Trophoblast cell (in vitro differentiated cells and primary cell): ENCODE data around the gene INVS.
"Not testable (repeated sequence)": the region's sequence is repeated elsewhere in the genome, so short reads cannot be mapped to it uniquely, and the experiment has no call there.

Experiments
- DNase-seq, 2 donors: peaks; one replicate each; pipeline ENCODE4 v3.0.0-alpha.2; 2016
- H2AFZ ChIP-seq: 2 replicates; pipeline ENCODE4 v1.6.1; 2013; ENCODE audit warnings: low read length, moderate library complexity, mild to moderate bottlenecking; ENCODE audit not compliant: insufficient read depth, poor library complexity
- H2AK5ac ChIP-seq: 2 replicates; pipeline ENCODE4 v1.6.1; 2013; ENCODE audit warnings: mild to moderate bottlenecking, low read length
- H2BK120ac ChIP-seq: 2 replicates; pipeline ENCODE4 v1.6.1; 2013; ENCODE audit warnings: low read length, mild to moderate bottlenecking, moderate library complexity; ENCODE audit not compliant: insufficient read depth, poor library complexity
- H2BK12ac ChIP-seq: 2 replicates; pipeline ENCODE4 v1.6.1; 2013; ENCODE audit warnings: mild to moderate bottlenecking, low read length, moderate library complexity
- H2BK5ac ChIP-seq: 2 replicates; pipeline ENCODE4 v1.6.1; 2013; ENCODE audit warnings: low read length, low read depth, moderate library complexity, mild to moderate bottlenecking; ENCODE audit not compliant: poor library complexity
- H3K14ac ChIP-seq: 2 replicates; pipeline ENCODE4 v1.6.1; 2013; ENCODE audit warnings: mild to moderate bottlenecking, low read length
- H3K18ac ChIP-seq: 2 replicates; pipeline ENCODE4 v1.6.1; 2013; ENCODE audit warnings: mild to moderate bottlenecking, low read length
- H3K23ac ChIP-seq: 2 replicates; pipeline ENCODE4 v1.6.1; 2013; ENCODE audit warnings: low read length
- H3K27ac ChIP-seq: 2 replicates; pipeline ENCODE4 v1.5.1; 2013; ENCODE audit warnings: low read depth, mild to moderate bottlenecking, inconsistent platforms, low read length, moderate library complexity
- H3K27me3 ChIP-seq: 2 replicates; pipeline ENCODE4 v1.6.1; 2013; ENCODE audit warnings: inconsistent platforms, mild to moderate bottlenecking, low read length, moderate library complexity; ENCODE audit not compliant: insufficient read depth
- H3K36me3 ChIP-seq, 2 experiments: 1 replicate in 1 of 2; 2 replicates in 1 of 2; pipeline ENCODE4 v1.6.1; 2013; ENCODE audit warnings: low read length in 2 of 2, mild to moderate bottlenecking in 2 of 2, moderate library complexity in 1 of 2; ENCODE audit not compliant: insufficient read depth in 2 of 2, control insufficient read depth in 1 of 2
- H3K4ac ChIP-seq: 2 replicates; pipeline ENCODE4 v1.6.1; 2013; ENCODE audit warnings: low read depth, mild to moderate bottlenecking, low read length, moderate library complexity
- H3K4me1 ChIP-seq, 2 experiments: 1 replicate in 1 of 2; 2 replicates in 1 of 2; pipeline ENCODE4 v1.6.1; 2013; ENCODE audit warnings: low read length in 2 of 2, mild to moderate bottlenecking in 2 of 2, moderate library complexity in 1 of 2; ENCODE audit not compliant: insufficient read depth in 2 of 2, control insufficient read depth in 1 of 2
- H3K4me2 ChIP-seq: 2 replicates; pipeline ENCODE4 v1.6.1; 2013; ENCODE audit warnings: inconsistent platforms, mild to moderate bottlenecking, low read length, moderate library complexity
- H3K4me3 ChIP-seq: 2 replicates; pipeline ENCODE4 v1.5.1; 2013; ENCODE audit warnings: mild to moderate bottlenecking, low read depth, low read length, inconsistent platforms
- H3K79me1 ChIP-seq: one replicate; pipeline ENCODE4 v1.6.1; 2013; ENCODE audit warnings: low read length
- H3K79me2 ChIP-seq: 2 replicates; pipeline ENCODE4 v1.6.1; 2013; ENCODE audit warnings: low read length, mild to moderate bottlenecking; ENCODE audit not compliant: control insufficient read depth, insufficient read depth, poor library complexity
- H3K9ac ChIP-seq: 2 replicates; pipeline ENCODE4 v1.6.1; 2013; ENCODE audit warnings: mild to moderate bottlenecking, low read length
- H3K9me3 ChIP-seq: 2 replicates; pipeline ENCODE4 v1.6.1; 2013; ENCODE audit warnings: low read depth, mild to moderate bottlenecking, control low read depth, inconsistent platforms, low read length; ENCODE audit not compliant: insufficient read depth
- H4K12ac ChIP-seq: 2 replicates; pipeline ENCODE4 v1.6.1; 2013; ENCODE audit warnings: low read depth, mild to moderate bottlenecking, low read length, moderate library complexity
- H4K8ac ChIP-seq: 2 replicates; pipeline ENCODE4 v1.6.1; 2013; ENCODE audit warnings: low read depth, mild to moderate bottlenecking, low read length, moderate library complexity
- H4K91ac ChIP-seq: one replicate; pipeline ENCODE4 v1.6.1; 2013; ENCODE audit warnings: low read depth, mild to moderate bottlenecking, low read length, moderate library complexity
- WGBS: extraction: QIAGEN DNeasy Blood & Tissue Kit; methylation state at CpG from one replicate; pipeline ENCODE4 v1.1.7; 2013; ENCODE audit warnings: missing lambda C conversion rate; ENCODE audit not compliant: insufficient read length, insufficient coverage; ENCODE audit errors: extremely low coverage; 5-methylcytosine and 5-hydroxymethylcytosine counted together

The INVS gene

DNA sequence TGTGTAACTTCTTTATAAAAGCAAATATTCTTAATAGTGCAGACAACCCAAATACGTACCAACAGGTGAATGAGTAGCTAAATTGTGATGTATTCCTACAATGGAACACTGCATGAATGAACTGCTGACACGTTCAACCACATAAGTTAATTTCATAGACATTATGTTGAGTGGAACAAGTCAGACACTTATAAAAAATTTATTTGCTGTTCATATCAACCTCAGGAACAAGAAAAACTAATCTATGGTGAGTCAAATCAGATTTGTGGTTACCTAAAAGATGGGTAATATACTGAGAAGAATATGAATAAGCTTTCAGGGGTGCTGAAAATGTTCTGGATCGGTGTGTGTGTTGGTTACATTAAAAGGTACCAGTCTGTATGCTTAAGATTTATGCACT lies 35.7 kb downstream of the INVS start:
- H3K4ac ChIP-seq, result no peak overlapping the region
- H2BK5ac ChIP-seq, result no peak overlapping the region
- H3K27me3 ChIP-seq, result no peaks in the 10 kb centered on the region
- H3K4me1 ChIP-seq, result no peaks in the 10 kb centered on the region
- no peak overlapping the region for H3K4me3 ChIP-seq
- no peak overlapping the region for H2AK5ac ChIP-seq
- no peak overlapping the region for H3K18ac ChIP-seq
- H3K14ac ChIP-seq, result no peak overlapping the region
- no peak overlapping the region for H2BK120ac ChIP-seq
- H3K79me2 ChIP-seq, result no peaks in the 10 kb centered on the region
- H3K9me3 ChIP-seq, result no peaks in the 10 kb centered on the region
- no peak overlapping the region for H4K12ac ChIP-seq
- DNase-seq, result no peak
- WGBS, result no CpG with 5 or more reads among the region's 3 CpGs
- no peak overlapping the region for H4K8ac ChIP-seq
- H3K27ac ChIP-seq, result no peak overlapping the region
- no peak overlapping the region for H2AFZ ChIP-seq
- no peak overlapping the region for H3K9ac ChIP-seq
- no peaks in the 10 kb centered on the region for H3K79me1 ChIP-seq
- no peak overlapping the region for H3K23ac ChIP-seq
- H3K4me2 ChIP-seq, result no peak overlapping the region
- H4K91ac ChIP-seq, result no peak overlapping the region
- peaks cover 0 to 2% of the 10 kb centered on the region in 2 experiments for H3K36me3 ChIP-seq
- no peak overlapping the region for H2BK12ac ChIP-seq

DNA sequence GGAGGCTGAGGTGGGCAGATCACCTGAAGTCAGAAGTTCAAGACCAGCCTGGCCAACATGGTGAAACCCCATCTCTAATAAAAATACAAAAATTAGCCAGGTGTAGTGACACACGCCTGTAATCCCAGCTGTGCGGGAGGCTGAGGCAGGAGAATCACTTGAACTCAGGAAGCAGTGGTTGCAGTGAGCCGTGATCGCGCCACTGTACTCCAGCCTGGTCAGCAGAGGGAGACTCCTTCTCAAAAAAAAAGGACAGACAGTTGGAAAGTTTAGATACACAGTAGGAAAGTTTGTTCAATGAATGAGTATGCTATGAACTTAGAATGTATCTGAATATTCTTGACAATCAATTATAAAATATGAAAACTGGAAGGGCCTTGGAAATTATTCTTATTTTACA lies 37.8 kb downstream of the INVS start:
- not testable (repeated sequence) for H3K4ac ChIP-seq, H3K4me1 ChIP-seq, H4K12ac ChIP-seq, H2AFZ ChIP-seq, H3K27me3 ChIP-seq, H2BK5ac ChIP-seq, H3K18ac ChIP-seq, H3K4me3 ChIP-seq, H3K23ac ChIP-seq, H4K91ac ChIP-seq, H3K27ac ChIP-seq, H3K79me1 ChIP-seq, H2BK12ac ChIP-seq, H3K9ac ChIP-seq, H3K79me2 ChIP-seq, H4K8ac ChIP-seq, H2BK120ac ChIP-seq, H3K9me3 ChIP-seq, H3K36me3 ChIP-seq, H3K4me2 ChIP-seq, H3K14ac ChIP-seq, H2AK5ac ChIP-seq
- peak in 1 of 2 donors; percentile 25 for DNase-seq
- WGBS, result no CpG with 5 or more reads among the region's 5 CpGs

- H3K14ac ChIP-seq, H3K23ac ChIP-seq, H2AFZ ChIP-seq, H4K8ac ChIP-seq, H3K18ac ChIP-seq, H3K4ac ChIP-seq, H2BK5ac ChIP-seq, H3K4me1 ChIP-seq, H3K27me3 ChIP-seq, H3K79me1 ChIP-seq, H3K9me3 ChIP-seq, H2BK12ac ChIP-seq, H3K27ac ChIP-seq, H2AK5ac ChIP-seq, H3K4me3 ChIP-seq, H3K36me3 ChIP-seq, H2BK120ac ChIP-seq, H3K79me2 ChIP-seq, DNase-seq, H4K12ac ChIP-seq, H4K91ac ChIP-seq, H3K9ac ChIP-seq, H3K4me2 ChIP-seq: not testable (repeated sequence)
- WGBS, result 100% methylated on average over 2 of the region's 6 CpGs
Observed at GRCh38 chr9:100140303-100140702, 41.3 kb downstream of the INVS start.

DNA sequence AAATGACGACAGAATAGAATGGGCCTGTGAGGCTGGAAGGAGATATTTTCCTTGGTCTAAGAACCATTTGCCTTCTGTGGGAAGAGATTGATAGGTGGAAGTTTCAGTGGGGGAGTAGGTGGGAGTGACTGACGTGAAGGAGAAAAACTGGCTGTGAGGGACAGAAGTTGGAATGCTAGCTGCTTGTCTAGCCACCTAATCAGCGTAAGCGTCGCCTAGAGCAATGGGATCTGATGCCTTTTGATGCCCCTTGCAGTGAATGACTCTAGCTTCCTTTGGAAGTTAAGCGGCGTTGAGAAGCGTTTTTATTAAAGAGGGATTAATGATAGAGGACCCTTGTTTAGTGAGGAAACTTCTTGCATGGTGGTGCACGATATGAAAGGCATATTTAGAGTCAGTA lies 42.8 kb downstream of the INVS start:
- H3K23ac ChIP-seq, H2AFZ ChIP-seq, H4K12ac ChIP-seq, H2BK120ac ChIP-seq, H3K4me2 ChIP-seq, H3K79me2 ChIP-seq, H4K8ac ChIP-seq, H3K79me1 ChIP-seq, H2AK5ac ChIP-seq, H3K36me3 ChIP-seq, H4K91ac ChIP-seq, H3K18ac ChIP-seq, H2BK12ac ChIP-seq, H3K4me3 ChIP-seq, H3K4me1 ChIP-seq, H3K14ac ChIP-seq, H3K9ac ChIP-seq, H3K4ac ChIP-seq, H3K27me3 ChIP-seq, H3K9me3 ChIP-seq, H3K27ac ChIP-seq, H2BK5ac ChIP-seq: not testable (repeated sequence)
- no CpG with 5 or more reads among the region's 9 CpGs for WGBS
- peak in 1 of 2 donors; percentile 28 for DNase-seq
